Loucy (cell line): ENCODE data around the gene SP2.

Source experiments
- H2AFZ ChIP-seq: fragments of 200-600 bp; sonication (generic); 2 replicates; pipeline ENCODE4 v1.6.0; 2016; ENCODE audit warnings: antibody characterized with exemption, mild to moderate bottlenecking, low read length, moderate library complexity
- H3F3A ChIP-seq: fragments of 200-600 bp; 2 replicates; pipeline ENCODE4 v1.6.0; 2016; ENCODE audit warnings: antibody characterized with exemption, low read depth, mild to moderate bottlenecking
- H3K27me3 ChIP-seq: fragments of 200-600 bp; sonication (generic); 2 replicates; pipeline ENCODE4 v1.6.1; 2014; ENCODE audit warnings: low read length, mild to moderate bottlenecking; ENCODE audit not compliant: insufficient read depth, poor library complexity, severe bottlenecking
- H3K36me3 ChIP-seq: fragments of 200-600 bp; sonication (generic); 2 replicates; pipeline ENCODE4 v1.6.1; 2016; ENCODE audit warnings: low read length; ENCODE audit not compliant: insufficient read depth
- H3K4me1 ChIP-seq: fragments of 200-600 bp; sonication (generic); 2 replicates; pipeline ENCODE4 v1.5.1; 2014; ENCODE audit warnings: low read length, mild to moderate bottlenecking; ENCODE audit not compliant: insufficient read depth, poor library complexity, severe bottlenecking
- H3K4me2 ChIP-seq: fragments of 200-600 bp; sonication (generic); 2 replicates; pipeline ENCODE4 v1.6.0; 2014; ENCODE audit warnings: antibody characterized with exemption, low read length, low read depth, mild to moderate bottlenecking; ENCODE audit not compliant: poor library complexity, severe bottlenecking
- H3K4me3 ChIP-seq: fragments of 200-600 bp; sonication (generic); 2 replicates; pipeline ENCODE4 v1.5.1; 2014; ENCODE audit warnings: low read length, mild to moderate bottlenecking, mixed read lengths; ENCODE audit not compliant: poor library complexity, severe bottlenecking
- H3K79me2 ChIP-seq: fragments of 200-600 bp; sonication (generic); 2 replicates; pipeline ENCODE4 v1.6.1; 2014; ENCODE audit warnings: low read length; ENCODE audit not compliant: insufficient read depth
- H3K9ac ChIP-seq: fragments of 200-600 bp; sonication (generic); 2 replicates; pipeline ENCODE4 v1.6.0; 2014; ENCODE audit warnings: mild to moderate bottlenecking, low read depth, low read length, moderate library complexity; ENCODE audit not compliant: poor library complexity, severe bottlenecking
- H3K9me2 ChIP-seq: fragments of 200-600 bp; sonication (generic); replicated peaks from 2 replicates; pipeline ENCODE4 v1.6.1; 2016; ENCODE audit warnings: low read depth, low read length, mixed read lengths
- H3K9me3 ChIP-seq: fragments of 200-600 bp; sonication (generic); 2 replicates; pipeline ENCODE4 v1.6.1; 2014; ENCODE audit warnings: mild to moderate bottlenecking, antibody characterized with exemption, low read length, low read depth; ENCODE audit not compliant: insufficient read depth
- H4K20me1 ChIP-seq: fragments of 200-600 bp; sonication (generic); 2 replicates; pipeline ENCODE4 v1.6.0; 2014; ENCODE audit warnings: antibody characterized with exemption, low read length, mild to moderate bottlenecking; ENCODE audit not compliant: insufficient read depth, poor library complexity, severe bottlenecking
- EZH2phosphoT487 ChIP-seq: fragments of 200-600 bp; IDR thresholded peaks from 2 replicates; pipeline ENCODE4 v1.6.1; 2018; ENCODE audit warnings: antibody characterized with exemption, mild to moderate bottlenecking, moderate library complexity, borderline replicate concordance
- TF ChIP-seq, protein P1 (sequence below): fragments of 200-600 bp; sonication (generic); conservative IDR thresholded peaks from 2 replicates; pipeline ENCODE4 v1.5.1; 2014; ENCODE audit warnings: mild to moderate bottlenecking, antibody characterized with exemption, low read length

SP2 gene

GRCh38 chr17:47914306-47914948, 18.4 kb downstream of the SP2 start:
- no peaks in the 10 kb centered on the region for H4K20me1 ChIP-seq
- H3K4me2 ChIP-seq = no peak overlapping the region
- H3K9me2 ChIP-seq = no peaks in the 10 kb centered on the region
- no peaks in the 10 kb centered on the region for H3K4me1 ChIP-seq
- no peak overlapping the region for H3K4me3 ChIP-seq
- H3F3A ChIP-seq = no peaks in the 10 kb centered on the region
- no peak overlapping the region for H3K9ac ChIP-seq
- peaks cover 13% of the 10 kb centered on the region; the same call in 1 of the 2 replicates for H3K36me3 ChIP-seq
- no peak overlapping the region for H2AFZ ChIP-seq
- no peaks in the 10 kb centered on the region for H3K27me3 ChIP-seq
- no peaks in the 10 kb centered on the region for H3K79me2 ChIP-seq
- TF ChIP-seq, protein P1, sequence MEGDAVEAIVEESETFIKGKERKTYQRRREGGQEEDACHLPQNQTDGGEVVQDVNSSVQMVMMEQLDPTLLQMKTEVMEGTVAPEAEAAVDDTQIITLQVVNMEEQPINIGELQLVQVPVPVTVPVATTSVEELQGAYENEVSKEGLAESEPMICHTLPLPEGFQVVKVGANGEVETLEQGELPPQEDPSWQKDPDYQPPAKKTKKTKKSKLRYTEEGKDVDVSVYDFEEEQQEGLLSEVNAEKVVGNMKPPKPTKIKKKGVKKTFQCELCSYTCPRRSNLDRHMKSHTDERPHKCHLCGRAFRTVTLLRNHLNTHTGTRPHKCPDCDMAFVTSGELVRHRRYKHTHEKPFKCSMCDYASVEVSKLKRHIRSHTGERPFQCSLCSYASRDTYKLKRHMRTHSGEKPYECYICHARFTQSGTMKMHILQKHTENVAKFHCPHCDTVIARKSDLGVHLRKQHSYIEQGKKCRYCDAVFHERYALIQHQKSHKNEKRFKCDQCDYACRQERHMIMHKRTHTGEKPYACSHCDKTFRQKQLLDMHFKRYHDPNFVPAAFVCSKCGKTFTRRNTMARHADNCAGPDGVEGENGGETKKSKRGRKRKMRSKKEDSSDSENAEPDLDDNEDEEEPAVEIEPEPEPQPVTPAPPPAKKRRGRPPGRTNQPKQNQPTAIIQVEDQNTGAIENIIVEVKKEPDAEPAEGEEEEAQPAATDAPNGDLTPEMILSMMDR = no peak
- no peak for TF ChIP-seq EZH2phosphoT487
- H3K9me3 ChIP-seq = no peaks in the 10 kb centered on the region

DNA sequence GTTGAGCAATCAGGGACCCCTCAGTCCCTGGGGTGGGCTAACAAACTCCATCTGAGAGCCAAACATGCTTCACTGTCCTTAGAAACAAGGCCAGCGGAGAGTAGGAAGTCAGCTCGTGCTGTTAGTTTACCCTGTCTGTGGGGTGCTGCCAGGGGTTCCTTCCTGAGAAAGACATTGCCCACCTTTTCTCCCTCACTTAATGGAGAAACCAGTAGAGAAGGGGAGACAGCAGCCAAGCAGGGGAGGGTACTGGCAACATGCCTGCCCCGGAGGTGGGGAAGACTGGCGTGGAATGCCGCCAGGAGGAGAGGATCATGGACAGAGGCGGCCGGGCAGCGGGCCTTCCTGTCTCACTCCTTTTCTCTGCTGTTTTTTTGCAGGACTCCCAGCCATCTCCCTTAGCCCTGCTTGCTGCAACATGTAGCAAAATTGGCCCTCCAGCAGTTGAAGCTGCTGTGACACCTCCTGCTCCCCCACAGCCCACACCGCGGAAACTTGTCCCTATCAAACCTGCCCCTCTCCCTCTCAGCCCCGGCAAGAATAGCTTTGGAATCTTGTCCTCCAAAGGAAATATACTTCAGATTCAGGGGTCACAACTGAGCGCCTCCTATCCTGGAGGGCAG, 19.9 kb downstream of the SP2 start:
- no peaks in the 10 kb centered on the region for H3K27me3 ChIP-seq
- H2AFZ ChIP-seq = no peak overlapping the region
- H3K36me3 ChIP-seq = peaks cover 13% of the 10 kb centered on the region; the same call in 1 of the 2 replicates
- no peak overlapping the region for H3K9ac ChIP-seq
- H3K4me1 ChIP-seq = no peaks in the 10 kb centered on the region
- no peak for TF ChIP-seq EZH2phosphoT487
- TF ChIP-seq, protein P1 = no peak
- H4K20me1 ChIP-seq = no peaks in the 10 kb centered on the region
- no peak overlapping the region for H3K4me3 ChIP-seq
- no peak overlapping the region for H3K4me2 ChIP-seq
- H3K79me2 ChIP-seq = no peaks in the 10 kb centered on the region
- H3K9me3 ChIP-seq = no peaks in the 10 kb centered on the region
- H3K9me2 ChIP-seq = no peaks in the 10 kb centered on the region
- H3F3A ChIP-seq = no peaks in the 10 kb centered on the region

GRCh38 chr17:47916489-47917208, 20.6 kb downstream of the SP2 start:
- no peak overlapping the region for H2AFZ ChIP-seq
- H3K4me2 ChIP-seq = no peak overlapping the region
- H3K9me3 ChIP-seq = no peaks in the 10 kb centered on the region
- H3F3A ChIP-seq = no peaks in the 10 kb centered on the region
- TF ChIP-seq, protein P1 = no peak
- no peak for TF ChIP-seq EZH2phosphoT487
- H3K4me1 ChIP-seq = no peaks in the 10 kb centered on the region
- no peak overlapping the region for H3K9ac ChIP-seq
- no peaks in the 10 kb centered on the region for H3K9me2 ChIP-seq
- no peaks in the 10 kb centered on the region for H3K79me2 ChIP-seq
- H3K27me3 ChIP-seq = no peaks in the 10 kb centered on the region
- peaks cover 13% of the 10 kb centered on the region; the same call in 1 of the 2 replicates for H3K36me3 ChIP-seq
- no peaks in the 10 kb centered on the region for H4K20me1 ChIP-seq
- no peak overlapping the region for H3K4me3 ChIP-seq
